Fibroblast of villous mesenchyme (primary cell): ENCODE data around the gene POT1. TPM values are rescaled to one million over a fixed set of nuclear protein-coding genes. Genes with fewer than 3 reads are reported as not detected.

Experiments
- DNase-seq: peaks from one replicate; pipeline ENCODE4 v3.0.0-alpha.2; 2010; ENCODE audit warnings: low read depth
- H3K4me3 ChIP-seq: 2 replicates; pipeline ENCODE4 v1.5.1; 2011; ENCODE audit warnings: low read depth, mild to moderate bottlenecking, low read length
- total RNA-seq: library from RNA; depleted of rRNA; stranded (reverse); fragments of >200 nt; gene quantifications from 2 replicates; pipeline ENCODE4 v1.2.3, GENCODE V29; 2012
- TF ChIP-seq, protein P1 (sequence below): IDR thresholded peaks from 2 replicates; pipeline ENCODE4 v1.5.1; 2012; ENCODE audit warnings: low read depth, mild to moderate bottlenecking, low read length; ENCODE audit not compliant: insufficient read depth

POT1 gene
- total RNA-seq, 1 donor = 36.7 TPM

DNA sequence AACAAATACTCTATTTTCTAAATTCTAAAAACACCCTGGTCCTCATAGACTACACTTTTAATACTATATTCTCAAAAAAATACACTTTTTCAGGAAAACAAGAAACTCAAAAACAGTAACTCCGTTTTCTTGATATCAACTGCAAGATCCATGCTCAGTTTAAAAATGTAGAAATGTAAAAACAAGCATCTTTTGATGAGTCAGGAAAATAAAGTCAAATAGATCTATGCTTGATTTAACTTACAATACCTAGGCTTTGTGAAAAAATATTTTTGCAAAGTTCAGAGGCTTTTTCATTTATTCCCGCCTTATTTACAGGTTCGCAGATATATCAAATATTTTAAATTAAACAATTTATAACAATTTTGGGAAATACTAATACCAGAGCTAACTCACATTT is 33.6 kb downstream of the POT1 start:
- DNase-seq = no peak
- no peak overlapping the region for H3K4me3 ChIP-seq
- TF ChIP-seq, protein P1, sequence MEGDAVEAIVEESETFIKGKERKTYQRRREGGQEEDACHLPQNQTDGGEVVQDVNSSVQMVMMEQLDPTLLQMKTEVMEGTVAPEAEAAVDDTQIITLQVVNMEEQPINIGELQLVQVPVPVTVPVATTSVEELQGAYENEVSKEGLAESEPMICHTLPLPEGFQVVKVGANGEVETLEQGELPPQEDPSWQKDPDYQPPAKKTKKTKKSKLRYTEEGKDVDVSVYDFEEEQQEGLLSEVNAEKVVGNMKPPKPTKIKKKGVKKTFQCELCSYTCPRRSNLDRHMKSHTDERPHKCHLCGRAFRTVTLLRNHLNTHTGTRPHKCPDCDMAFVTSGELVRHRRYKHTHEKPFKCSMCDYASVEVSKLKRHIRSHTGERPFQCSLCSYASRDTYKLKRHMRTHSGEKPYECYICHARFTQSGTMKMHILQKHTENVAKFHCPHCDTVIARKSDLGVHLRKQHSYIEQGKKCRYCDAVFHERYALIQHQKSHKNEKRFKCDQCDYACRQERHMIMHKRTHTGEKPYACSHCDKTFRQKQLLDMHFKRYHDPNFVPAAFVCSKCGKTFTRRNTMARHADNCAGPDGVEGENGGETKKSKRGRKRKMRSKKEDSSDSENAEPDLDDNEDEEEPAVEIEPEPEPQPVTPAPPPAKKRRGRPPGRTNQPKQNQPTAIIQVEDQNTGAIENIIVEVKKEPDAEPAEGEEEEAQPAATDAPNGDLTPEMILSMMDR = no peak

DNA sequence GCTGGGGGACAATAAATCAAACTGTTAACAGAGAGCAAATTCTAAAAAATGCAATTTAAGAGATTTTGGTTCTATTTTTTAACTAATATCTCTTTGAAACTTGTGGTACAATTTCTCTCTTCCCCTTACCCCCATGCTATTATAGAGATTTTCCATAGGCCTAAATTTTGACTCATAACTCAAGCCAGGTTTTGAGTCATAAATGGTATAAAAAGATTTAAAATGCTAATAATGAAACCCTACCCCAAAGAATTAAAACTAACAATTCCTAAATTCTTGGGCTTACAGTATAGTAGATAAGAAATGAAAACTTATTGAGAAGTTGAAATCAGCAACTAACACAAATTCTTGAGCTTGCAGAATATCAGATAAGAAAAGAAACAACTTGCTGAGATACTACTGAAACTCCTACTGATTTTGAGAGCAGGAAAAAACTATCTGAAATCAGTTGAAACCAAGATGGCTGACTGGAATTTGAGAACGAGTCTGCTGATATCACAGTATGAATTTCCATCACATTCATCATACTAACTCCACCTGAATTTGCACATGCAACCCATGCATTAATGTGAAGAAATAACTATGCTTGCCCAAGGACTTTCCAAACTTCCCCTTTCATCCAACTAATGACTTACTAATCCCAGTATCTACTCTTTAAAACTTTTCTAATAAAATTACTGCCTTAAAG is 36.3 kb downstream of the POT1 start:
- H3K4me3 ChIP-seq = no peak overlapping the region
- DNase-seq = no peak
- TF ChIP-seq, protein P1 = no peak

DNA sequence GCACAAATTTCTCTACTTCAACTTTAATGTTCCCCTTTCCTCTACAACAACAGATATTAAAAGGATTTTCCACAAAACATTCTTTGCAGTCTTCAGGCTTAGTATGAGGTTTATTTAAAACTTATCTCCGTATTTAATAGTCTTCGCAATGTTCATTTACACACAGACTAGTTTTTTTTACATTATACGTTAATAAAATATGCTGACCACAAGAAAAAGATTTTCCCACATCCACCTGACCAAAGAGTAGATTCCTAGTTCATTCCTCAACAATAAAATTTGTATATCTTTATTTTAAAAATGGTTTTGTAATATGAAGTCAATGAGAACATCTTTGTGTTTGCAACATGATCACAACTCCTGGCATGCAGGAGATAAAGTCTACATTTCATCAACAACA is 42.4 kb downstream of the POT1 start:
- TF ChIP-seq, protein P1 = no peak
- H3K4me3 ChIP-seq = no peak overlapping the region
- DNase-seq = no peak

DNA sequence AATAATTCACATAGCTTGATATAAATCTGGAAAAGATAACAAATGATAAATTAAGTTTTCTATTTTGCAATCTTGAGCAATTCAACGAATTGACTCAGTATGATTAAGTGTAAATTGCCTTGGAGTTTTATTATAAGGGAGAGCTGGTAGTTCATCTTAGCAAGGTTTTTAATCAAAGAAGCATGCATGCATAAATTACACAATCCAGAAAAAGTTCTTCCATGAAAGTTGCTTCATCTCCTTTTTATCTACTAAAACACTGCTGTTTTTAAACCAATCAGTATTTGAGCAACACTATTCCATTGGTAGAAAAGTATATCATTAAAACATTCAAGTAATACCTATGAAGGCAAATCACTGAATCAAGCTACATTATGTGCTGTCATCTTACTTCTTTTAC is 47.6 kb downstream of the POT1 start:
- TF ChIP-seq, protein P1 = no peak
- peak; percentile 6 for DNase-seq
- no peak overlapping the region for H3K4me3 ChIP-seq

DNA sequence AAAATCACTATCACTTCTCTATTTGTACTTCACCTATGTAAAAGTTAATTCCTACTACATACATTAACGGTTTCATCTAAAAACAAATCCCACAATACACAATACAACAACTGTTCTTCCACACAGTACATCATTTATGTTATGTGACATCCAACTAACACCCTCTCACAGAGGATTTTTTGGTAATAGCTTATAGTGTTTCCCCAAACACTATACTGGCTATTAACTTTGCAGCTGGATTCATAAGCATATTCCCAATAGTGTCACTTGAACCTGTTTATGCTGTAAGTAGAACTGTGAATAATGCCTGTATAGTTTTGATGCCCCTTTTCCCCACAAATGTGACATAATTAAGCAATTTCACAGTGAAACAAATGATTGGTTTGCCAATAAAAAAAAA is 49.9 kb downstream of the POT1 start:
- TF ChIP-seq, protein P1 = no peak
- DNase-seq = no peak
- H3K4me3 ChIP-seq = no peak overlapping the region

DNA sequence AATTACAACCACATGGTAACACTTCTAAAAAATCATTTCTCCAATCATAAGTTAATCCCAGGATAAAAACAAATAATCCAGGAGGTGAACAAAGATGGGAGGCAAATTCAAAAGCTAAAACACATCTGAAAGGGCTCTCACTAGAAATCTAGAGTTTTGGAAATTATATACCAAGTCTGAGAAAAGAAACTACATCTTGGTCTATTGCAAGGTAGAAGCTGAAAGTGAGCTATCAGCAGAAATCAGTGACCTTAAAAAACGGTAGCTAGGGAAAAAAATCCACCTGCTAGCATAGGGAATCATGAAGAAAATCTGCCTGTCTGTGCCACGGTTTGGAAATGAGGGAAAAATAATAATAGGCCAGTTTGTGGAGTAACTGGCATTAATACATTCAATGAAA is 50.5 kb downstream of the POT1 start:
- no peak for DNase-seq
- no peak overlapping the region for H3K4me3 ChIP-seq
- TF ChIP-seq, protein P1 = no peak

DNA sequence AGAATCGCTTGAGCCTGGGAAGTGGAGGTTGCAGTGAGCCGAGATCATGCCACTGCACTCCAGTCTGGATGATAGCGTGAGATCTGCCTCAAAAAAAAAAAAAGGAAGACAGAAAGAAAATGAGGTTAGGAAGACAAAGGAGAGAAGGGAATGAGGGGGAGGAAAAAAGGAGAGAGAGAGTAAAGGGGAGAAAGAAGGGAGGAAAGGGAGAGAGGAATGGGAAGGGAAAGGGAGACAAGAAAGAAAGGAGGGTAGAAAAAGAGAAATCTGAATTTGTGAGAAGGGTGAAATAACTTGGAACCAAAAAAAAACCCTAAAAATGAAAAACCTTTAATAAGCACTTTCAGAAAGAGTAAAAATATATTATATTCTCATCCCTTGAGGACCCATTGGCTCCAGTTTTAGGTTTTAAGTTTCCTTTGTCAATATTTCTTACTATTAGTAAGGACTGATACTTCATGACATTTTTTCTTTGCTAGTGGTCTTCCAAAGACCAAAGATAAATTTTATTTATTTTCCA is 54.9 kb downstream of the POT1 start:
- TF ChIP-seq, protein P1 = no peak
- no peak for DNase-seq
- H3K4me3 ChIP-seq = no peak overlapping the region
